ENCODE results near the gene NANOS2. TPM values are rescaled to one million over a fixed set of nuclear protein-coding genes. Genes with fewer than 3 reads are reported as not detected.

NANOS2 gene
- total and polyA plus RNA-seq, 2 of the 13 experiments (the other 11 are each of a cell fraction or from before 2014, with no cell fraction given), result not detected

GRCh38 chr19:45876411-45877197 is 38.0 kb downstream of the NANOS2 start (continued):
- TF ChIP-seq KLF15 (CRISPR knock-in tag; IDR thresholded peaks at IDR 0.05; ENCODE audit: borderline replicate concordance) (peak; percentile 75; the same call in 1 of the 2 replicates), HIVEP1 (CRISPR knock-in tag; IDR thresholded peaks at IDR 0.05) (peak; percentile 95), LCORL (IDR thresholded peaks at IDR 0.05) (no peak), LCORL (CRISPR knock-in tag; IDR thresholded peaks at IDR 0.05) (peak; percentile 81; the same call in 1 of the 2 replicates), ZNF639 (CRISPR knock-in tag; conservative IDR thresholded peaks at IDR 0.05) (peak; percentile 81), ZNF878 (CRISPR knock-in tag; IDR thresholded peaks at IDR 0.05) (0 out of 2 replicates have a peak, but pooled peaks have one; percentile 36), SRSF1 (optimal IDR thresholded peaks at IDR 0.05; ENCODE audit: low read depth, low read length) (peak; percentile 91), ZNF574 (CRISPR knock-in tag; IDR thresholded peaks at IDR 0.05) (no peak), MXI1 (IDR thresholded peaks at IDR 0.05; ENCODE audit: borderline replicate concordance, low read depth, low read length) (peak; percentile 30; the same call in 1 of the 3 replicates), ASH2L (IDR thresholded peaks at IDR 0.05; ENCODE audit: insufficient read length, low read depth, low read length) (peak; percentile 31), ZNF598 (CRISPR knock-in tag; IDR thresholded peaks at IDR 0.05; ENCODE audit: borderline replicate concordance) (no peak), ZGPAT (CRISPR knock-in tag; IDR thresholded peaks at IDR 0.05) (peak; percentile 58; the same call in 1 of the 2 replicates), EED (CRISPR knock-in tag; IDR thresholded peaks at IDR 0.05) (0 out of 2 replicates have a peak, but pooled peaks have one; percentile 56), ZNF614 (CRISPR knock-in tag; IDR thresholded peaks at IDR 0.05; ENCODE audit: borderline replicate concordance) (peak; percentile 45), ZSCAN22 (CRISPR knock-in tag; IDR thresholded peaks at IDR 0.05) (0 out of 2 replicates have a peak, but pooled peaks have one; percentile 11), MEIS1 (CRISPR knock-in tag; IDR thresholded peaks at IDR 0.05; ENCODE audit: borderline replicate concordance) (no peak; the same call in 1 of the 2 replicates), KLF16 (CRISPR knock-in tag; IDR thresholded peaks at IDR 0.05) (peak in 1 of 2 experiments; percentile 62; a peak in 1 of 4 replicates), RXRB (CRISPR knock-in tag; IDR thresholded peaks at IDR 0.05; ENCODE audit: borderline replicate concordance) (peak; percentile 23; the same call in 1 of the 2 replicates), ZBTB10 (CRISPR knock-in tag; IDR thresholded peaks at IDR 0.05; ENCODE audit: borderline replicate concordance) (no peak), BCL6 (CRISPR knock-in tag; IDR thresholded peaks at IDR 0.05) (peak; percentile 81), RARA (CRISPR knock-in tag; IDR thresholded peaks at IDR 0.05) (peak; percentile 56)

Measured in HepG2 (cell line).